Measurements from ENCODE around the gene SH3GL2.

GRCh38 chr9:17731308-17731707 is 152.4 kb downstream of the SH3GL2 start:
- TF ChIP-seq POLR2A (IDR thresholded peaks at IDR 0.05) (no peak), CTCF (IDR thresholded peaks at IDR 0.05) (no peak)

Data from heart left ventricle (tissue), 13 donors.